DOHH2 (cell line): Measurements from ENCODE around the gene HPSE.

Source experiments
- H3F3A ChIP-seq: fragments of 200-600 bp; sonication (generic), shearing (Covaris generic); 2 replicates; pipeline ENCODE4 v1.6.0; 2016; ENCODE audit warnings: antibody characterized with exemption, mild to moderate bottlenecking; ENCODE audit not compliant: control insufficient read depth, insufficient read depth
- H3K27ac ChIP-seq: fragments of 200-600 bp; sonication (generic); 2 replicates; pipeline ENCODE4 v1.5.1; 2014; ENCODE audit warnings: low read depth, mild to moderate bottlenecking, low read length, moderate library complexity
- H3K27me3 ChIP-seq: fragments of 200-600 bp; sonication (generic); 2 replicates; pipeline ENCODE4 v1.6.1; 2014; ENCODE audit warnings: mild to moderate bottlenecking, low read length, mixed read lengths; ENCODE audit not compliant: control insufficient read depth
- H3K36me3 ChIP-seq: fragments of 200-600 bp; sonication (generic); 2 replicates; pipeline ENCODE4 v1.6.1; 2014; ENCODE audit warnings: mild to moderate bottlenecking, low read length, moderate library complexity, mixed read lengths; ENCODE audit not compliant: control insufficient read depth
- H3K4me1 ChIP-seq: fragments of 200-600 bp; sonication (generic); 2 replicates; pipeline ENCODE4 v1.6.1; 2014; ENCODE audit warnings: mild to moderate bottlenecking, low read length, mixed read lengths; ENCODE audit not compliant: control insufficient read depth
- H3K4me2 ChIP-seq: fragments of 200-600 bp; sonication (generic); 2 replicates; pipeline ENCODE4 v1.6.0; 2014; ENCODE audit warnings: mild to moderate bottlenecking, low read length, moderate library complexity
- H3K4me3 ChIP-seq: fragments of 200-600 bp; sonication (generic); 2 replicates; pipeline ENCODE4 v1.5.1; 2014; ENCODE audit warnings: mild to moderate bottlenecking, low read length, mixed read lengths
- H3K79me2 ChIP-seq: fragments of 200-600 bp; sonication (generic); 2 replicates; pipeline ENCODE4 v1.6.1; 2014; ENCODE audit warnings: mild to moderate bottlenecking, low read length, mixed read lengths; ENCODE audit not compliant: control insufficient read depth
- H3K9me2 ChIP-seq: fragments of 200-600 bp; sonication (generic); replicated peaks from 2 replicates; pipeline ENCODE4 v1.6.1; 2014; ENCODE audit warnings: mild to moderate bottlenecking, low read length, mixed read lengths; ENCODE audit not compliant: control insufficient read depth
- H3K9me3 ChIP-seq: fragments of 200-600 bp; sonication (generic); 2 replicates; pipeline ENCODE4 v1.6.1; 2014; ENCODE audit warnings: antibody characterized with exemption, low read length, mixed read lengths; ENCODE audit not compliant: control insufficient read depth, insufficient read depth
- H4K20me1 ChIP-seq: fragments of 200-600 bp; sonication (generic); 2 replicates; pipeline ENCODE4 v1.6.0; 2014; ENCODE audit warnings: low read depth, mild to moderate bottlenecking, antibody characterized with exemption, low read length, moderate library complexity; ENCODE audit not compliant: control insufficient read depth, insufficient read depth
- CTCF ChIP-seq: fragments of 200-600 bp; sonication (generic); IDR thresholded peaks from one replicate; pipeline ENCODE4 v1.5.1; 2014; ENCODE audit warnings: antibody characterized with exemption, mild to moderate bottlenecking, low read depth, low read length; ENCODE audit not compliant: poor library complexity, severe bottlenecking
- EZH2phosphoT487 ChIP-seq: fragments of 200-600 bp; sonication (generic); IDR thresholded peaks from 2 replicates; pipeline ENCODE4 v1.6.1; 2017; ENCODE audit warnings: borderline replicate concordance, mild to moderate bottlenecking, antibody characterized with exemption, low read length, moderate library complexity, mixed read lengths

HPSE gene

GRCh38 chr4:83316459-83317165 lies 18.0 kb downstream of the HPSE start:
- Histone ChIP-seq H3K9me2 (no peaks in the 10 kb centered on the region), H3K4me2 (no peak overlapping the region)

GRCh38 chr4:83315341-83315870 lies 19.2 kb downstream of the HPSE start:
- no peaks in the 10 kb centered on the region; the same call in 1 of the 2 replicates for H3K27me3 ChIP-seq
- H3K4me1 ChIP-seq: no peaks in the 10 kb centered on the region
- H3F3A ChIP-seq: no peaks in the 10 kb centered on the region
- no peak for TF ChIP-seq CTCF
- TF ChIP-seq EZH2phosphoT487: no peak
- H3K79me2 ChIP-seq: no peaks in the 10 kb centered on the region
- H3K9me2 ChIP-seq: no peaks in the 10 kb centered on the region
- no peaks in the 10 kb centered on the region for H3K9me3 ChIP-seq
- no peaks in the 10 kb centered on the region for H3K36me3 ChIP-seq
- no peak overlapping the region for H3K27ac ChIP-seq
- no peaks in the 10 kb centered on the region for H4K20me1 ChIP-seq
- H3K4me2 ChIP-seq: no peak overlapping the region
- H3K4me3 ChIP-seq: no peak overlapping the region

More at GRCh38 chr4:83316459-83317165, 18.0 kb downstream of the HPSE start:
- Histone ChIP-seq H4K20me1 (no peaks in the 10 kb centered on the region), H3K4me3 (no peak overlapping the region), H3K79me2 (no peaks in the 10 kb centered on the region), H3F3A (no peaks in the 10 kb centered on the region), H3K4me1 (no peaks in the 10 kb centered on the region), H3K27ac (no peak overlapping the region), H3K27me3 (no peaks in the 10 kb centered on the region; the same call in 1 of the 2 replicates), H3K36me3 (no peaks in the 10 kb centered on the region), H3K9me3 (no peaks in the 10 kb centered on the region)
- TF ChIP-seq EZH2phosphoT487: no peak
- no peak for TF ChIP-seq CTCF

GRCh38 chr4:83308672-83309071 lies 26.0 kb downstream of the HPSE start:
- Histone ChIP-seq H3K4me1 (no peaks in the 10 kb centered on the region), H3K4me2 (no peak overlapping the region), H3F3A (no peaks in the 10 kb centered on the region), H3K9me3 (no peaks in the 10 kb centered on the region), H3K36me3 (no peaks in the 10 kb centered on the region), H3K4me3 (no peak overlapping the region), H3K9me2 (no peaks in the 10 kb centered on the region), H3K27me3 (no peaks in the 10 kb centered on the region), H4K20me1 (no peaks in the 10 kb centered on the region), H3K27ac (no peak overlapping the region), H3K79me2 (no peaks in the 10 kb centered on the region)
- no peak for TF ChIP-seq EZH2phosphoT487
- TF ChIP-seq CTCF: no peak
